WERI-Rb-1 (cell line): Measurements from ENCODE around the gene RBCK1.
A peak's percentile ranks its signal among the peaks of the same experiment; 100 is the strongest.
"Not testable (repeated sequence)": the region's sequence is repeated elsewhere in the genome, so short reads cannot be mapped to it uniquely, and the experiment has no call there.

Experiments used
- DNase-seq: peaks from one replicate; pipeline ENCODE4 v3.0.0-alpha.2; 2020
- H3K27ac ChIP-seq: fragments of 250-450 bp; sonication (Bioruptor Pico); 2 replicates; pipeline ENCODE4 v1.5.1; 2020; ENCODE audit warnings: mild to moderate bottlenecking, moderate library complexity
- H3K27me3 ChIP-seq: fragments of 250-450 bp; sonication (Bioruptor Pico); 2 replicates; pipeline ENCODE4 v1.5.1; 2021; ENCODE audit warnings: mild to moderate bottlenecking, low read depth, moderate library complexity; ENCODE audit not compliant: insufficient read depth, severe bottlenecking
- H3K36me3 ChIP-seq: fragments of 250-450 bp; sonication (Bioruptor Pico); 2 replicates; pipeline ENCODE4 v1.5.1; 2020; ENCODE audit warnings: mild to moderate bottlenecking, moderate library complexity
- H3K4me3 ChIP-seq: 2 replicates; pipeline ENCODE4 v1.5.1; 2011; ENCODE audit warnings: low read depth, mild to moderate bottlenecking, control low read depth, low read length
- H3K9me3 ChIP-seq: fragments of 250-450 bp; sonication (Bioruptor Pico); 2 replicates; pipeline ENCODE4 v1.5.1; 2021; ENCODE audit warnings: mild to moderate bottlenecking, moderate library complexity; ENCODE audit not compliant: severe bottlenecking
- TF ChIP-seq, protein P1 (sequence below): IDR thresholded peaks from 2 replicates; pipeline ENCODE4 v1.5.1; 2011; ENCODE audit warnings: low read depth, mild to moderate bottlenecking, control low read depth, inconsistent platforms, low read length

The RBCK1 gene

GRCh38 chr20:474581-474980 is 66.5 kb downstream of the RBCK1 start:
- TF ChIP-seq, protein P1, sequence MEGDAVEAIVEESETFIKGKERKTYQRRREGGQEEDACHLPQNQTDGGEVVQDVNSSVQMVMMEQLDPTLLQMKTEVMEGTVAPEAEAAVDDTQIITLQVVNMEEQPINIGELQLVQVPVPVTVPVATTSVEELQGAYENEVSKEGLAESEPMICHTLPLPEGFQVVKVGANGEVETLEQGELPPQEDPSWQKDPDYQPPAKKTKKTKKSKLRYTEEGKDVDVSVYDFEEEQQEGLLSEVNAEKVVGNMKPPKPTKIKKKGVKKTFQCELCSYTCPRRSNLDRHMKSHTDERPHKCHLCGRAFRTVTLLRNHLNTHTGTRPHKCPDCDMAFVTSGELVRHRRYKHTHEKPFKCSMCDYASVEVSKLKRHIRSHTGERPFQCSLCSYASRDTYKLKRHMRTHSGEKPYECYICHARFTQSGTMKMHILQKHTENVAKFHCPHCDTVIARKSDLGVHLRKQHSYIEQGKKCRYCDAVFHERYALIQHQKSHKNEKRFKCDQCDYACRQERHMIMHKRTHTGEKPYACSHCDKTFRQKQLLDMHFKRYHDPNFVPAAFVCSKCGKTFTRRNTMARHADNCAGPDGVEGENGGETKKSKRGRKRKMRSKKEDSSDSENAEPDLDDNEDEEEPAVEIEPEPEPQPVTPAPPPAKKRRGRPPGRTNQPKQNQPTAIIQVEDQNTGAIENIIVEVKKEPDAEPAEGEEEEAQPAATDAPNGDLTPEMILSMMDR: no peak
- Histone ChIP-seq H3K36me3 (peaks cover 27% of the 10 kb centered on the region), H3K27ac (no peak overlapping the region), H3K9me3 (peaks cover 19% of the 10 kb centered on the region), H3K4me3 (no peak overlapping the region), H3K27me3 (no peaks in the 10 kb centered on the region)
- DNase-seq: no peak

DNA sequence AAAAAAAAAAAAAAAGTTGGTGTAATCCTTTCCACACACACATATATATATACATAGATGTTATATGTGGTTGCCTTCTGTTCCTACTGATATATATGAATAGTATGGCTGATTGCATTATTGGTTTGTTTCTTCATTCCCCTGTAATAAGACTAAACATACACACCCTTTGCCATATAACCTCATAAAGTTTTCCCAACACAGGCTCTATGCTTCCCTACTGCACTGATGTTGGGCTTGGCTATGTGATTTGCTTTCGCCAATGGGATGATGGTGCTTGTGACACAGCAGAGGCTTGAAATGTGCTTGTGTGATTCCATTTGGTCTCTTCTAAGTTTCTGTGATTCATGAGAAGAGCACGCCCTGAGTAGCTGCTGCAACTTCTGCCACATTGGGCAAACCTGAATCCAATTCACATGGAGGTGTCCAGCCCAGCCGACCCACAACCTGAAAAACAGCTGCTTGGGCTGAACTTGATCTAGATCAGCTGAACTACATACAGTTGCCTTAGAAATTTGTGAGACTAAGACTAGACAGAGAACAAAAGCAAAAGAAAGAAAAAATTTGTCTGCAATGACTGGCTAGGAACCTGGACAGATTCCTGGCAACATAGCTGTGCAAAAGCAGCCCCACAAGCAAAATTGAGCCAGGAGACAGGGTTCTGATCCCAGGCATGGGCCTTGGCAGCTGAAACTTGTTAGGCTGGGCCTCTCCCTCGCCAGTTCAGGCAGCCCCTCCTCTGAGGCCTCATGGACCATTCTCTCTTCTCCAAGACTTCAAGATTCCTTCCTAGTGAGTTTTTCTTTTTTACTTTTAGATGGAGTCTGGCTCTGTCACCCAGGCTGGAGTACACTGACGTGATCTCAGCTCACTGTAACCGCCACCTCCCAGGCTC is 67.6 kb downstream of the RBCK1 start:
- no peak for DNase-seq
- TF ChIP-seq, protein P1: no peak
- peaks cover 12% of the 10 kb centered on the region for H3K9me3 ChIP-seq
- no peak overlapping the region for H3K27ac ChIP-seq
- no peaks in the 10 kb centered on the region for H3K27me3 ChIP-seq
- no peak overlapping the region for H3K4me3 ChIP-seq
- peaks cover 34% of the 10 kb centered on the region for H3K36me3 ChIP-seq

DNA sequence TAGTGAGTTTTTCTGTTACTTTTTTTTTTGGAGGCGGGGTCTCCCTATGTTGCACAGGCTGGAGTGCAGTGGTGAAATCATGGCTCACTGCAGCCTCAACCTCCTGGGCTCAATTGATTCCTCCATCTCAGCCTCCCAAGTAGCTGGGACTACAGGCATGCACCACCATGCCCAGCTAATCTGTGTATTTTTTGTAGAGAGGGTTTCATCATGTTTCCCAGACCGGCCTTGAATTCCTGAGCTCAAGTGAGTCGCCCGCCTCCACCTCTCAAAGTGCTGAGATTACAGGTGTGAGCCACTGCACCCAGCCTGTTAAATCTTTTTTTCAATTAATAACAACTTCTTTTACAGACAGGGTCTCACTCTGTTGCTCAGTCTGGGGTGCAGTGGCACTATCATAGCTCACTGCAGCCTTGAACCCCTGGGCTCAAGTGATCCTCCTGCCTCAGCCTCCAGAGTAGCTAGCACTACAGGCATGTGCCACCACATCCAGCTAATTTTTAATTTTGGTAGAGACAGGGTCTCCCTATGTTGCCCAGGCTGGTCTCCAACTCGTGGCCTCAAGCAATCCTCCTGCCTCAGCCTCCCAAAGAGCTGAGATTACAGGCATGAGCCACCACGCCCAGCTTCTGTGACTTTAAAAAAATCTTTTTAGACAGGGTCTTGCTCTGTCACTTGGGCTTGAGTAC is 68.6 kb downstream of the RBCK1 start:
- H3K4me3 ChIP-seq, DNase-seq, H3K27me3 ChIP-seq, H3K27ac ChIP-seq: not testable (repeated sequence)
- H3K36me3 ChIP-seq: peaks cover 38% of the 10 kb centered on the region
- H3K9me3 ChIP-seq: peaks cover 10% of the 10 kb centered on the region

DNA sequence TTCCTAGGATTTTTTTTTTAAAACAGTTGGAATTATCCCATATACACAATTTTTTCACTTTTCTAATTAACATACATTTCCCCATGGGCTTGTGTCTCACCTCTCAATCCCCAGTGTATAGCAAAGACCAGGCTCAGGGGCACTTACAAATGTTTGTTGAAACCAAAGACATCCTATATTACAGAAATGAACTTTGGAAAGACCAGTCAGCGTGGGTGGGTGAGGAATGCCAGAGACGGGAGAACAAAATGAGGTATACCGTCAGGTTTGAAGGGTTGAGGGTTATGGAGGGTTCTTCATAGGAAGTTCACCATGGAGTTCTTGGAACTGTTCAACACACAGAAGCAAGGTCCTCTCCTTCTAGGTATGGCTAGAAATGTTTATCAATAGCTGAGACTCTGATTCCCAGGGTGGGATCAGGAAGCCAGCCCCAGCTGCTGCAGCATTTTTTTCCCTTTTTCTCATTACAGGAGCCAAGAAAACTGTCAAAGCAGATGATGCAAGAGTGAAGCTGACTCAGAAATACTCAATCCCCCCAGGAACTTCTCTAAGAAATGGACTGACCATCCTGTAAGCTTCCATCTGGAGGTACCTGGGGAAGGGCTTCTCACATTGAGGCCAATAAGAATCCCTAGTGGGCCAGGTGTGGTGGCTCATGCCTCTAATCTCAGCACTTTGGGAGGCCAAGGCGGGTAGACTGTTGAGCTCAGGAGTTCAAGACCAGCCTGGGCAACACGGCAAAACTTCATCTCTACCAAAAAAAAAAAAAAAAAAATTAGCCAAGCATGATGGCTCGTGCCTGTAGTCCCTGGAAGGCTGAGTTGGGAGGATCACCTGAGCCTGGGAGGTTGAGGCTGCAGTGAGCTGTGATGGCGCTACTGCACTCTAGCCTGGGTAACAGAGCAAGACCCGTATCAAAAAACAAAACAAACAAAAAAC is 70.2 kb downstream of the RBCK1 start:
- Histone ChIP-seq H3K36me3 (peaks cover 53% of the 10 kb centered on the region), H3K9me3 (no peaks in the 10 kb centered on the region)
- DNase-seq: no peak

GRCh38 chr20:478949-479429 is 70.9 kb downstream of the RBCK1 start:
- H3K36me3 ChIP-seq: peaks cover 53% of the 10 kb centered on the region
- no peak for DNase-seq
- no peaks in the 10 kb centered on the region for H3K27me3 ChIP-seq
- no peak overlapping the region for H3K27ac ChIP-seq
- no peak overlapping the region for H3K4me3 ChIP-seq
- TF ChIP-seq, protein P1: peak; percentile 23; the same call in 1 of the 2 replicates
- H3K9me3 ChIP-seq: no peaks in the 10 kb centered on the region

More for the DNA sequence above, 70.2 kb downstream of the RBCK1 start:
- TF ChIP-seq, protein P1: no peak
- Histone ChIP-seq H3K27ac (no peak overlapping the region), H3K4me3 (no peak overlapping the region), H3K27me3 (no peaks in the 10 kb centered on the region)
